Activated CD8-positive, alpha-beta memory T cell treated with anti-CD3 and anti-CD28 coated beads, Interleukin-2, amount 50 U/mL, for 1 hour (primary cell): Measurements from ENCODE around the gene DNMT3L.
"Not testable (repeated sequence)": the region's sequence is repeated elsewhere in the genome, so short reads cannot be mapped to it uniquely, and the experiment has no call there.

Source experiments
- DNase-seq: peaks from one replicate; pipeline ENCODE4 v3.0.0-alpha.2; 2020; ENCODE audit errors: extremely low read depth

DNMT3L gene

DNA sequence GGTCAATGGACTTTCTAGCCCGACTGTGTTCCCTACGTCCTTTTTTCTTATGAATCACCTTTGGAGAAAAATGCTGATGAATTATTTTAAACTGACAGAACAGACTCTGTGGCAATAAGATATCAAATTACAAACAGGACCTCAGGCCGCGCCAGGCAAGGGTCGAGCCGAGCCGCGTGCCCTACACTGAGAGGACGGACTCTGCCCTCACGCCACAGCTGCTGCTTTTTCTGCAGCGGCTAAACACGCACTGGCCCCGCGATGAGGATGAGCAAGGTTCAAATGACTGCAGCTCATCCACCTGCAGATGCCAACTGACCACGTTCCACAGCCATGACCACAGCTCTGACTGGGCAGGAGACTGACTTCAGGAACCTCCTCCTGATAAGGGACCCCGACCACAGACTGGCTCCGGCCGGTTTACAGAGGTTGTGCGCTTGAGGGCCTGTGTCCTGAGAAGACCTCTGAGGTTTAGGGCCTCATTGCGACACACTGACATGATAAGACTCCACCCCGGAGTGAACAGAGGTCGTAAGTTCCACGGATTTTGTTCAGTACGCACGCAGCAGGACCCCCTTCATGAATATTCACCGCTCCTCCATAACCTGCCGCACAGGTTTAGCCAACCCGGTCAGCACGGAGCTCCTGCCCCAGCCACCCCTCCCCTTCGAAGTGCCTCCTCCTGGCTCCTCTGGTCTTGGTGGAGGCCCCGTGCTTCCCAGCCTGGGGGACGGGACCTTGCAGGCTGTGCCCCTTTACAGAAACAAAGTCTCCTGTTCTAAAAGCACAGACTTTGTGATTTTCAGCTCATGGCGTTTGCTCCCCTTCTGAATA, 12.3 kb downstream of the DNMT3L start:
- DNase-seq: not testable (repeated sequence)

DNA sequence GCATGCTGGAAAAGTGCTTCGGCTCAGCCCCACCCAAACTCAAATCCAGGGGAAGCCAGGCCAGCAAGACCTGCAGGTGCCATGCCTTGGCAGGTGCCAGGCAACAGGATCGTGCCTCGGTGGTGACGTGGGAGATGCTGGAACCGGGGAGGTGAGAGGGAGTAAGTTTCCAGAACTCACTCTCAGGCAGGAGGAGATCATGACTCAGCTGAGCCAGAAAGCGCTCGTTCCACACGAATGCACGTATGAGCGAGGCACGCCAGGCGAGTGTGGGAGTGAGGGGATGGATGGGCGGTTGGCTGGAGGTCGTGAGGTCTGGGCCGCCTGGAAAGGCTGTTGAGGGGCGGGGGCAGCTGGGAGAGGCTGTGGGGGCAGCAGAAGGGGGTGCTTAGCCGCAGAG, 13.8 kb downstream of the DNMT3L start:
- DNase-seq: not testable (repeated sequence)

DNA sequence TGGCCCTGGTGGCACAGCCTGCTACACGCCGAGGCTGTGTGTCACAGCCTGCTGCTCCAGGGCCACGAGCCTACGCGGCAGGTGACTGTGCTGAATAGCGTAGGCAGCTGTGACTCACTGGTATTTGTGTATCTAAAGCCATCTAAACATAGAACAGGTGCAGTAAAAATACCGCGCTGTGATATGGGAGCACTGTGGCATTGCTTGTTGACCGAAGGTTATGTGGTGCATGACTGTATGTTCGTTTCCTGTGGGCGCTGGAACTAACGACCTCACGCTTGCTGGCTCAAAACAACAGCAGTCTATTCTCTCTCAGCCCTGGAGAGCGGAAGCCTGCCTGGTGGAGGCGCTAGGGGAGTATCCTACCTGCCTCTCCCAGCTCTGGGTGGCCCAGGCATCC, 17.7 kb downstream of the DNMT3L start:
- not testable (repeated sequence) for DNase-seq

DNA sequence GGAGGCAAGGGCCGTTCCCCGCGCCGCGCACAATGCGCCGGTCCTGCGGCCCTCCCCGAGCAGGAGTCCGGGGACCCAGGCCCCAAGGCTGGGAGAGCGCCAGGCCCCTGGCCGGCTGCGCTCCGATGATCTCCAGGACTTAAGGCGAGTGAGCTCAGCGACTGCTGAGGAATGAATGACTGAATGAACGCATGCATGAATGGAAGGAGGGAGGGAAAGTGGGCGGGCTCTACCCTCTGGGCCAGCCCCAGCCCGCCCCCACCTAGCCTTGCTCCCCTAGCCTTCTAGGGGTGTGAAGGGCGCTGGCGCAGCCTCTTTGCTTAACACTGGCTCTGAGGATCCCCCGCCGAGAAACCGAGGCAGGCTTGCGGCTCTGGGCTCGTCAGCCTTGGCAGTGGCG, 20.4 kb downstream of the DNMT3L start:
- DNase-seq: not testable (repeated sequence)

DNA sequence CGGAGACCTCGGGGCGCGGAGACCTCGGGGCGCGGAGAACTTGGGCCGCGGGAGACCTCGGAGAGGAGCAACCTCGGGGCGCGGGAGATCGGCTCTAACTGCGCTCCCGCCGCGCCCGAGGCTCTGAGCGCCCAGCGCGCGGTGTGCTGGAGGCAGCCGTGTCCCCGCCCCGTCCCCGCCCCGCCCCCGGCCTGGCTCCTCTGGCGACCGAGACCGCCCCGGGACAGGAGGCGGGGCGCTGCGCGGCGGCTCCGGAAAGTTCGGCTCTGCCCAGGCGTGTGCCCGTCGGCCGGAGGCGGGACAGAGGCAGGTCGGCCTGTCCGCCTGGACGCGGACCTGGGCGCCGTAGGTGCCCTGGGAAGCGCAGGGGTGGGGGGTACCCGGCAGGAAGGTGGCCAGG, 20.9 kb downstream of the DNMT3L start, which contains the start of gene ICOSLG:
ICOSLG (minus strand) TSS at position 102 of the 400 bp plus-strand sequence. CDS start 126 bp downstream, outside the sequence.
- DNase-seq: not testable (repeated sequence)

DNA sequence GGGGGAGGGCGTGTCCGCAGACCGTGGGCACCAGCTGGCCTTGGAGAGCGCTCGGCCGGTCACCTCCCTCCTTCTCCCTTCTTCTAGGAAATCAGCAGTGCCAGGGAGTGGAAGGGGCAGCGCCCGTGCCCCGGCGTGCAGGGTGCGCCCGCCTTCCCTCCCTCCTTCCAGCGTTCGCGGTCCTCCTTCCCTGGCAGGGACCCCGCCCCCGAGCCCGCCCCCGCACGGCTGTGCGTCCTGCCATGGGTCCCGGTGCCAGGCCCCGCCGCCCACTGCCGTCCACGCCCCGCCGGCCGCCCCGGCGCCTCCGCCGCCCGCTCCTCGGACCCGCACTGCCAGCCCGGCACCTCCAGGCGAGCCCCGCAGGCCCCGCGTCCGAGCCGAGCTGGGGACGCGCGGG, 21.3 kb downstream of the DNMT3L start:
- DNase-seq: not testable (repeated sequence)

DNA sequence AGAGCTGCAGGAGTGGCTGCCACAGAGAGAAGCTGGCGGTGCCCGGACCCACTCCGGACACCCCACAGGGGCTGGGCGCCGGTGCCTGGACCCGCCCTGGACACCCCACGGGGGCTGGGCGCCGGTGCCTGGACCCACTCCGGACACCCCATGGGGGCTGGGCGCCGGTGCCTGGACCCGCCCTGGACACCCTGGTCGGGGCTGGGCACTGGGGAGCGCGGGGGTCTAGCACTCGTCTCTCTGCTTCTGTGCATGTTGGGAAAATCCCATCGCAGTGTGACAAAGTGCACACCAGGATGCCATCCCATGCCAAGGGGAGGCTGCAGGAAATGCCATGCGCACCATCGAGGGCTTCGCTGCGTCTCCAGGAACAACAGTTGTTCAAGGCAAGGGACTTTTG, 32.1 kb downstream of the DNMT3L start:
- DNase-seq: not testable (repeated sequence)

DNA sequence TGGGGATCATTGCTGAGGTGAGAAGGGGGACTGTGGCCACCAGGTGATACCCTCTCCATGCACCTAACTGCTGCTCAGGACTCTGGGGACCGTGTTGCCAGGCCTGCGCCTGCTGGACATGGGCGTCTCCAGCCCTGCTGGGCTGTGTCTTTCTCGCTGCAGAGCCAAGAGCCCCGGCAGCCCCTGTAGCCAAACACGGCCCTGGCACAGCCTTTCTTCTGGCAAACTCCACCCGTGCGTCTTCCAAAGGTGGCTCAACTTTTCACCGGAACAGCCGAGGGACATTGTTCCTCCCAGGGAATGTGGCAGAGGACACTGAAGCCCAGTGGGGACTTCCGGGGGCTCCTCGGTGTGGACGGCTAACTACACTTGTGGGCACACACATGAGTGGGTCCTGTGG, 33.6 kb downstream of the DNMT3L start:
- DNase-seq: not testable (repeated sequence)

DNA sequence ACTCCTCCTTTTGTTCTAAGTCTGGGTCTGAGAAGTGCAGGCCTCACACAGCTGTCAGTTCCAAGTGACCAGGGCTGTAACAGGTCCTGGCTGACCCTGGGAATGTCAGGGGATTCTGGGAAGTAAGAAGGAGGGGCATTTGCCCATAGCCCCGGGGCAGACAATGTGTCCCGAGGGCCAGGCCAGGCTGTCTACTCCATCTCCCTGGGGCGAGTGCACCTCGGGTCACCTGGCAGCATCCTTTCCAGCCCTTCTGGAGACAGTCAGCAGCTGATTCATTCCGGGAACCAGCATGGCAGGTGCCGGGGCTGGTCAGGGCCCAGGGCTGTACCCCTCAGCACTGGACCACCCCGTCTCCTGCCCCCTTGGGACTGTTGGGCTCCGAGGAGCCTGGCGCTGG, 34.1 kb downstream of the DNMT3L start:
- not testable (repeated sequence) for DNase-seq

DNA sequence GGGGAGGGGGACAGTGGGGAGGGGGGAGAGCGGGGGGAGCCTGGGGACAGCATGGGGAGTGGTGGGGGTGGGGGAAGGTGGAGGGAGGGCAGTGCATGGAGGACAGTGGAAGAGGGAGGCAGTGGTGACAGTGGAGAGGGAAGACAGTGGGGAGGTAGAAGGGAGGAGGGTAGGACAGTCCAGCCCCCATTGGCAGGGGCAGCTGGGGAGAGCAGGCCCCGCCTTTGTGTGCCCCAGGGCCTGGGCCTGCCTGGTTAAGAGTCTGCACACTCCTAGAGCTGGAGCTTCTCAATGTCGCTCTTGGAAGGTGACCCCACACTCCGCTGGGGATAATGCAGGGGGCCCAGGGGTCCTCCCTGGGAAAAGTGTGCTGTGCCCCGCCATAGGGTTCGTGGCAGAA, 36.1 kb downstream of the DNMT3L start:
- not testable (repeated sequence) for DNase-seq

DNA sequence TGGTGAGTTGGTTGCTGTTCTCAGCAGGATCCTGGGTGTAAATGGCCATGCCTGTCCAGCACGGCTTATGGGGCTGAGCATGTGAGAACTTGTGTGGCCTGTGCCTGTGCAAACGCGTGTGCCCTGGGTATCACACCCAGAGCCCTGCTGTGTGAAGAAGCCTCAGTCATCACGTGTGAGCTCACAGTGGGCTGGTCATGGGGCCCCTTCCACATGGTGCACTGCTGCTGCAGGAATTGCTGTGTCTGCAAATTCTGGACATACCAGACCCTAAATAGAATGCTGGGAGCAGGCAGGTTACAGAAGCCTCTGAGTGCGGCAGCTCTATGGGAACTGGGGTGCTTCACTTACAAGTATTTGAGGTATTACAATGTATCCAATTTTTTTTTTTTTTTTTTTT, 38.4 kb downstream of the DNMT3L start:
- not testable (repeated sequence) for DNase-seq

DNA sequence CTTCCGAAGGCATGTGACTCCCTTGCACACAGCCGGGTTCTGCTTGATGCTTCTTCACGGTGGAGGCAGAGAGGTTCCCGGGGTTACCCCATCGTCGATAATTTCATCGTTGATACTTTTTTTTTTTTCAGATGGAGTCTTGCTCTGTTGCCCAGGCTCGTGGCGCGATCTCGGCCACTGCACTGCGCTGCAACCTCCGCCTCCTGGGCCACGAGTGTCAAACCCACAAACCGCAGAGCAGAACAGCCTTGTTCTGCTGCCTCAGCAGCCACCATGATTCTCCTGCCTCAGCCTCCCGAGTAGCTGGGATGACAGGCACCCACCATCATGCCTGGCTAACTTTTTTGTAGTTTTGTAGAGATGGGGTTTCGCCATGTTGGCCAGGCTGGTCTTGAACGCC, 41.0 kb downstream of the DNMT3L start:
- not testable (repeated sequence) for DNase-seq

DNA sequence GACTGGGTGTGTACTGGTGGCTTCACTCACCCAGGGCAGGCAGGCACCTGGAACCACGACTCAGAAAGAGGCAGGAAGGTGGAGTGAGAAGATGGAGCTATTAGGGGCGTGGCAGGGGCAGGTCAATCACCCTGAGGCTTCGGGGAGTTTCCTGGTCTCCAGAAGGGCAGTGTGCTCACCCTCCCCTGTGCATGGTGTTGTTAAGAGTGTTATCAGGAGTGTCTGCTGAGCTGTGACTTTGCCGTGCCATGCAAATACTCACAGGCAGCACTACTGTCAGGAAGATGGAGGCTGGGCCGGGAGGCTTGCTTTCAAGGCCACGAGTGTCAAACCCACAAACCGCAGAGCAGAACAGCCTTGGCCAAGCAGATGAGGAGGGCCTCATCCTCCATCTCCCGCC, 43.2 kb downstream of the DNMT3L start:
- not testable (repeated sequence) for DNase-seq

DNA sequence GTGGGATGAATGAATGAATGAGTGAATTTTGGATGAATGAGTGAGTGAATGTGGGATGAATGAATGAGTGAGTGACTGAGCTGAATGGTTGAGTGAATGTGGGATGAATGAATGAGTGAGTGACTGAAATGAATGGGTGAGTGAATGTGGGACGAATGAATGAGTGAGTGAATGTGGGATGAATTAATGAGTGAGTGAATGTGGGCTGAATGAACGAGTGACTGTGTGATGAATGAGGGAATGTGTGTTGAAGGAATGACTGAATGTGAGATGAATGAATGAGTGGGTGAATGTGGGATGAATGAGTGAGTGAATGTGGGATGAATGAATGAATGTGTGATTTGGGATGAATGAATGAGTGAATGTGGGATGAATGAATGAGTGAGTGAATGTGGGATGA, 49.7 kb downstream of the DNMT3L start:
- not testable (repeated sequence) for DNase-seq

DNA sequence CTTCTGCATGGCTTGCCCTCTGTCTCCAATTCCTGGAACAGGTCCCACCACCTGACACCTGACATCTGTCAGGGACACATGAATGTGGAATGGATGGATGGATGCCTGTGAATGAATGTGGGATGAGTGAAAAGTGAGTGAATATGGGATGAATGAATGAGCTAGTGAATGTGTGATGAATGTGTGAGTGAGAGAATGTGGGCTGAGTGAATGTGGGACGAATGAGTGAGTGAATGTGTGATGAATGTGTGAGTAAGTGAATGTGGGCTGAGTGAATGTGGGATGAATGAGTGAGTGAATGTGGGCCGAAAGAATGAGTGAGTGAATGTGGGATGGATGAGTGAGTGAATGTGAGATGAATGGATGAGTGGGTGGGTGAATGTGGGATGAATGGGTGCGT, 50.1 kb downstream of the DNMT3L start:
- DNase-seq: not testable (repeated sequence)

DNA sequence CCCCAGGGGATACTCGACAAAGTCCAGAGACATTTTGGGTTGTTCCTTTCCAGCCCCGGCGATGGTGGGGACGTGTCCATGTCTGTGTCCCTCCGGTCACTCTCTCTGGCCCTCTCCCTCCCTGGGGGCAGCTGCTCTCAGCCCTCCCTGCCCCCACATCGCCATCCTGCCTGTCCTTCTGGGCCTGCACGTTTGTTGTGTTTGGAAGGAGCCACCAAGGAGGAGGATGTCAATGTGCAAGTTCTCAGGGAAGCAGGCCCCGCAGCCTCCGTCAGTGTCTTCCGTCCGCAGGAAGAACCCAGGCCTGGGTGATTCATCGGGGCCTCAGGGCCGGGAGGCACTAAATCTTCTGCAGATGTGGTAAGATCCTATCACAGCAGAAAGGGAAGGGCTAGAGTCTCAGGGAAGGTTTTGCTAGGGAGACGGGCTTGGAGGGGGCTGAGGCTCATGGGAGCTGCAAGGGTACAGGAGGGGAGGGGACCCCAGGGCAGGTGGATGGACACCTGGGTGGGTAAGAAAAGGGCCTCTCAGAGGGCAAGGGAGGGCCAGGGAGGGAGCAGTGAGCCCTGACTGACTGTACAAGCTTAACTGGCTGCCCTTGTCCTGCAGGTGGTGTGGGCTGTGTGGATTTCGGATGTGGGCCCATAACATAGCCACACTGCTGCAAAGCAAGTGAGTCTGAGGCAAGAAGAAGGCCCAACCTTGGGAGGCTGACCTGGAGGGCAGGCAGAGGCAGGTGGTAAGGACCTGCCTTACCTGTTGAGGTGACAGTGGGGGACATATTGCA, 53.6 kb downstream of the DNMT3L start:
- DNase-seq: not testable (repeated sequence)

DNA sequence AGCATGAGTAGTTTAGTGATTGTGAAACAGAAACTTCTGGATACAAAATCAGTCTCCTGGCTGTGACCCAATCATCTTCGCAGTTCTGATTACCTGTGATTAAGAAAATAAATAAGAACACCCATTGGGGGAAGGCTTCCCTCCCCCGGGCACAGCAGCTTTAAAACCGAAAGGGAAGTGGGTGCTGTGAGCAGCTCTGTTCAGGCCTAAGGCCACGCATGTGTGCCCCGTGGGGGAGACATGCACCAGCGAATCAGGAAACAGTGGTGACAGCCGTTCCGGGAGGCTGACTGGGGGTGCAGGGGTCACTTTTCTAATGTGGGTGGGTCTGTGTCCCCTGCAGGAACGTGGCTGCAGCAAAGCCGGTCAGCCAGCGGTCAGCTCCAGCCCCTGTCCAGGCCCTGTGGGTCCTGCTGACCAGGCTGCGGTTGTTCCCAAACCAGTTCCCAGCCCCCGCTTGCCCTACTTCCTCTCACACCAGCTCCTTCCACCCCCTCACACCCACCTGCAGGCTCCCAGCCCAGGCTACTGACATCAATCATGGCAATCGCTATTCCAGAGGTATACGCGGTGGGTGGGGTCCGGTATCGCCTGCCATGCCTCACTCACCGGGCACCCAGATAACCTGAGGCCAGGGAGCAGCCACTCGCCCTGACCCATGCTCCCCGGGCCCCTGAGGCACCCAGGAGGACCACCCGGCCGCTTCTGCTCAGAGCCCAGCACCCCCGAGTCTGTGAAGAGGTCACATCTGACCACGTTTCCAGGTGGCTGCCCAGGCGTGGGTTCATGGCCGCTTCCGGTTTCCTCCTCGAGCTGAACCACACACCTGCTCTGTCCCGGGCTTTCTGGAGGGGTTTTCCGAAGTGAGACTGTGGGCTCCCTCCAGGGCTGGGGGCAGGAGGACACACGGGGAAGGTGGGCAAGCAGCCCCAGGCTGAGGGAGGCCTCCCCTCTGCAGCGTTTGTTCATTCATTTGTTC, 54.7 kb downstream of the DNMT3L start:
- DNase-seq: not testable (repeated sequence)

DNA sequence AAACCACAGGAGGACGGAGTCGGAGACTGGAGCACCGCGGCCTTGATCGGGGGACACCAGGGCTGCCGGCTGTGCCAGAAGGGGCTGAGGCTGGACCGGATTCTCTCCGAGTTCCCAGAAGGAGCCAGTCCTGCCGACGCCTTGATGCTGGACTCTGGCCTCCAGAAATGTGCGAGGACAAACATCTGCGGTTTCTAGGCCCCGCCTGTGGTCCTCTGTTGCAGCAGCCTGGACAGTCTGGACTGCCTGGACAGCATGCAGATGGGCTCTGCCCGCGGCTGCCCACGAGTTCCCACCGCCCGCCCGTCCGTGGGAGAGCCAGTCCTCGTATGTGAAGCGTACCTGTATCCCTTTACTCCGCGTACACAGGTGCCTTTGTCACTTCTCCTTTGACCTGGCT, 55.5 kb downstream of the DNMT3L start:
- not testable (repeated sequence) for DNase-seq

DNA sequence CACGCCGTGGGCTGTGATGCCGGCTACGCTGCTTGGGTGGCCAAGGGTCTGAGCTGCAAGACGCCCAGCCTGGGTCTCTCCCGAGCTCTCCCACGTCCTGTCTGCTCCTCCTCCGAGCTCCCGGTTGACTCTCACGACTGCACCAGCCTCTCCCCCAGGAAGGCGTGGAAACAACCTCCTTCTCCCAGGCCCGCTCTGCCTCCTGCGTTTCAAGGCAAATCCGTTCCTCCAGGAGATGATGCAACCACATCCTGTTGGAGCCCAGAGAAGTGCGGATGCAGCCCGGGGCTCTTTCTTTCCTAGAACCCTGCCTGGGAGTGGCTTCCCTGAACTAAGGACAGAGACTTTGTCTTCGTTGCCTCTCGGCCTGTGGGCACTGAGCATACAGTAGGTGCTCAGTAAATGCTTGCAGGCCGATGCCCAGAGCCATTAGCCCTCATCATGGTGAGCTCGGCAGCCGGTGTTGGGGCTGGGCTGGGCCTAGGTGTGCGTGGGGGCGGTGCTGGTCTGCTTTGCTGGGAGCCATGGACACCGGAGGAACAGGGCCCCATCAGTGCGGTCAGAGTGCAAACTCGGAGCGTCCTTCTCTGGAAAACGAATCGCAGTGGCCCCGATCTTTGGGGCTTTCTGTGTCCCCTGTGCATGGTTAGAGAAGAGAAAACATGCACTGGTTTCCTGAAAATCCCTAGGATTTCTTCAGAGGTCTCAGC, 59.0 kb downstream of the DNMT3L start:
- DNase-seq: not testable (repeated sequence)

DNA sequence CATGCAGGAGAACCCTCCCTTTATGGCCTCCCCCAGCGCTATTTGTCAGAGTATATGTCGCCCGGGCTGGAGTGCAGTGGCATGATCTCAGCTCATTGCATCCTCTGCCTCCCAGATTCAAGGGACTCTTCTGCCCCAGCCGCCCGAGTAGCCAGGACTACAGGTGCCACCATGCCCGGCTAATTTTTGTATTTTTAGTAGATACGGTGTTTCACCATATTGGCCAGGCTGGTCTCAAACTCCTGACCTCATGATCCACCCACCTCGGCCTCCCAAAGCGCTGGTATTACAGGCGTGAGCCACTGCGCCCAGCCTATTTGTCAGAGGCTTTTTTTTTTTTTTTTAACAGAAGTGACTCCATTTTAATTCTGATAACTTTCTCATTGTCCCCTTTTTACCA, 61.7 kb downstream of the DNMT3L start:
- not testable (repeated sequence) for DNase-seq

DNA sequence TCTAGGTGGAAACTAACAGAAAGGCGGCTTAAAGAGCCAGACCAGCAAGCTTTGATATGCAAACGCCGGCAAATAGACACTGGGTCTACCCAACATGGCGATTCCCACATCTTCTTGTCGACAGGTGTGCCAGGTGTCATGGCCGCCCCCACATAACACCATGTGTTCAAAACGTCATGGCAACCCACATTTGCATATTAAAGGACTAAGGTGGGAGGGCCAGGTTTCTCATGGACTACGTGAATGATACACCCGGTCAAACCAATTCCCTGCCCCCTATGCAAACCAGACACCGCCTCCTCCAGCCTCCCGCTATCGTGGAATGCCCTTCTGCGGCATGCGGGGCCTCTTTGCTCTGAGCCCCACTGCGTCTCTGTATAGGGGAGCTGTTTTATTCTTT, 62.2 kb downstream of the DNMT3L start:
- DNase-seq: no peak
